K562 (cell line): ENCODE data around the gene DARS1. TPM values are rescaled to one million over a fixed set of nuclear protein-coding genes. Genes with fewer than 3 reads are reported as not detected.

Source experiments
- PML ChIP-seq: IDR thresholded peaks from 2 replicates; pipeline ENCODE4 v1.6.1; 2012; ENCODE audit warnings: low read length, inconsistent platforms
- REST ChIP-seq, 2 experiments: fragments of 450-650 bp; formaldehyde crosslinking in 1 of 2; IDR thresholded peaks; 2 replicates each; pipeline versions ENCODE4 v1.4.0 to v1.6.1; 2014 to 2020; ENCODE audit warnings: mild to moderate bottlenecking in 2 of 2, borderline replicate concordance in 1 of 2, low read depth in 1 of 2
- polyA plus RNA-seq, 8 experiments: library from polyadenylated mRNA; depleted of rRNA in 4 of 8; stranded (reverse) in 5 of 8; unstranded in 3 of 8; fragments of >200 nt; fragmentation: Nextera tagmentation in 2 of 8; fragmentation: Illumina TruSeq in 1 of 8; extraction: Ambion mirVana in 2 of 8; extraction: Trizol in 1 of 8; gene quantifications; 2 replicates each; pipeline versions ENCODE4 v1.2.1 to v1.2.3, GENCODE V29; 2011 to 2014; ENCODE audit warnings: inconsistent platforms in 1 of 8, missing spikeins in 1 of 8
- total RNA-seq, 7 experiments: library from RNA; depleted of rRNA in 6 of 7; stranded (reverse); fragments of >200 nt in 6 of 7; fragmentation: Illumina TruSeq in 2 of 7; extraction: Trizol in 2 of 7; gene quantifications; 2 replicates each; pipeline versions ENCODE4 v1.2.1 to v1.2.3, GENCODE V29; 2011 to 2021; ENCODE audit warnings: low replicate concordance in 1 of 7
- TF ChIP-seq, protein P1 (sequence below): fragments of 250-450 bp; sonication (Bioruptor Pico); IDR thresholded peaks from 2 replicates; pipeline ENCODE4 v1.5.0; 2022; ENCODE audit warnings: mild to moderate bottlenecking

DARS1 gene
- total and polyA plus RNA-seq, 9 of the 15 experiments (the other 6 are each of a cell fraction or from before 2014, with no cell fraction given): 91.5 to 239 (median 98.0) TPM

GRCh38 chr2:136023416-136023815 lies 38.0 kb upstream of the DARS1 start (continued):
- TF ChIP-seq, protein P1, sequence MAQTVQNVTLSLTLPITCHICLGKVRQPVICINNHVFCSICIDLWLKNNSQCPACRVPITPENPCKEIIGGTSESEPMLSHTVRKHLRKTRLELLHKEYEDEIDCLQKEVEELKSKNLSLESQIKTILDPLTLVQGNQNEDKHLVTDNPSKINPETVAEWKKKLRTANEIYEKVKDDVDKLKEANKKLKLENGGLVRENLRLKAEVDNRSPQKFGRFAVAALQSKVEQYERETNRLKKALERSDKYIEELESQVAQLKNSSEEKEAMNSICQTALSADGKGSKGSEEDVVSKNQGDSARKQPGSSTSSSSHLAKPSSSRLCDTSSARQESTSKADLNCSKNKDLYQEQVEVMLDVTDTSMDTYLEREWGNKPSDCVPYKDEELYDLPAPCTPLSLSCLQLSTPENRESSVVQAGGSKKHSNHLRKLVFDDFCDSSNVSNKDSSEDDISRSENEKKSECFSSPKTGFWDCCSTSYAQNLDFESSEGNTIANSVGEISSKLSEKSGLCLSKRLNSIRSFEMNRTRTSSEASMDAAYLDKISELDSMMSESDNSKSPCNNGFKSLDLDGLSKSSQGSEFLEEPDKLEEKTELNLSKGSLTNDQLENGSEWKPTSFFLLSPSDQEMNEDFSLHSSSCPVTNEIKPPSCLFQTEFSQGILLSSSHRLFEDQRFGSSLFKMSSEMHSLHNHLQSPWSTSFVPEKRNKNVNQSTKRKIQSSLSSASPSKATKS (CRISPR knock-in tag): no peak
- TF ChIP-seq REST (IDR thresholded peaks at IDR 0.05; ENCODE audit: borderline replicate concordance) (no peak), REST (CRISPR knock-in tag; IDR thresholded peaks at IDR 0.05; ENCODE audit: low read depth) (no peak), PML (no peak)
- TF ChIP-seq, all 486 proteins: peak for 0
